Central memory CD8-positive, alpha-beta T cell (primary cell): ENCODE data around the gene IFNA16.
"Not testable (repeated sequence)": the region's sequence is repeated elsewhere in the genome, so short reads cannot be mapped to it uniquely, and the experiment has no call there.

Experiments used
- ATAC-seq: fragments of 150-1000 bp; cut with Tn5 transposase; replicated peaks from 2 replicates; pipeline ENCODE4 v1.10.0; 2022; ENCODE audit warnings: mild to moderate bottlenecking, moderate FRiP score, moderate number of reproducible peaks; ENCODE audit not compliant: poor library complexity, severe bottlenecking; ENCODE audit errors: extremely low read depth
- DNase-seq, 2 donors: peaks; one replicate each; pipeline ENCODE4 v3.0.0; 2021; ENCODE audit warnings: low spot score in 2 of 2
- H3K27ac Mint-ChIP-seq: one replicate; pipeline ENCODE4 v1.8.0; 2022; ENCODE audit warnings: low read depth, mild to moderate bottlenecking, moderate library complexity, mixed read lengths
- H3K27me3 Mint-ChIP-seq: one replicate; pipeline ENCODE4 v1.8.0; 2022; ENCODE audit warnings: mixed read lengths
- H3K36me3 Mint-ChIP-seq: one replicate; pipeline ENCODE4 v1.8.0; 2022; ENCODE audit warnings: mild to moderate bottlenecking, moderate library complexity, mixed read lengths; ENCODE audit not compliant: insufficient read depth
- H3K4me1 Mint-ChIP-seq: one replicate; pipeline ENCODE4 v1.8.0; 2022; ENCODE audit warnings: mixed read lengths
- H3K4me3 Mint-ChIP-seq: one replicate; pipeline ENCODE4 v1.8.0; 2022; ENCODE audit warnings: mild to moderate bottlenecking, moderate library complexity, mixed read lengths
- H3K9me3 Mint-ChIP-seq: one replicate; pipeline ENCODE4 v1.8.0; 2022; ENCODE audit warnings: mixed read lengths

IFNA16 gene

GRCh38 chr9:21228122-21228521 lies 11.0 kb upstream of the IFNA16 start, which contains the start of gene IFNA17:
Gene IFNA17, minus strand, starts transcription at chr9:21228222. Its CDS starts 49 bp downstream, at chr9:21228173.
- H3K27me3 Mint-ChIP-seq = peaks cover 10% of the 10 kb centered on the region
- H3K36me3 Mint-ChIP-seq = no peaks in the 10 kb centered on the region
- no peak within 1 kb of the TSS for H3K4me3 Mint-ChIP-seq
- no peak within 1 kb of the TSS for H3K27ac Mint-ChIP-seq
- H3K4me1 Mint-ChIP-seq = no peaks in the 10 kb centered on the region
- DNase-seq = no peak
- no peaks in the 10 kb centered on the region for H3K9me3 Mint-ChIP-seq
- no peak for ATAC-seq

- not testable (repeated sequence) for H3K4me3 Mint-ChIP-seq, H3K4me1 Mint-ChIP-seq, H3K27ac Mint-ChIP-seq, DNase-seq, H3K36me3 Mint-ChIP-seq, H3K9me3 Mint-ChIP-seq
- ATAC-seq = peak; percentile 43
- H3K27me3 Mint-ChIP-seq = peaks cover 39% of the 10 kb centered on the region
These were observed 3.4 kb downstream of the IFNA16 start for GRCh38 chr9:21213411-21214326.

GRCh38 chr9:21212160-21212559 lies 5.0 kb downstream of the IFNA16 start:
- not testable (repeated sequence) for H3K9me3 Mint-ChIP-seq, ATAC-seq, H3K27ac Mint-ChIP-seq, DNase-seq, H3K36me3 Mint-ChIP-seq, H3K4me1 Mint-ChIP-seq, H3K4me3 Mint-ChIP-seq
- H3K27me3 Mint-ChIP-seq = peaks cover 34% of the 10 kb centered on the region

- not testable (repeated sequence) for H3K27ac Mint-ChIP-seq, H3K9me3 Mint-ChIP-seq, H3K4me1 Mint-ChIP-seq, H3K4me3 Mint-ChIP-seq, H3K36me3 Mint-ChIP-seq, ATAC-seq, DNase-seq
- peaks cover 33% of the 10 kb centered on the region for H3K27me3 Mint-ChIP-seq
These were observed 6.3 kb downstream of the IFNA16 start for GRCh38 chr9:21210782-21211181.

- Mint-ChIP-seq H3K27me3 (peaks cover 33% of the 10 kb centered on the region), H3K36me3 (no peaks in the 10 kb centered on the region), H3K4me1 (peaks cover 6% of the 10 kb centered on the region), H3K9me3 (no peaks in the 10 kb centered on the region), H3K27ac (no peak overlapping the region), H3K4me3 (no peak overlapping the region)
- no peak for ATAC-seq
- no peak for DNase-seq
These were observed 6.8 kb downstream of the IFNA16 start for GRCh38 chr9:21210311-21210710.

- DNase-seq, H3K27ac Mint-ChIP-seq, ATAC-seq, H3K36me3 Mint-ChIP-seq, H3K9me3 Mint-ChIP-seq, H3K4me1 Mint-ChIP-seq, H3K4me3 Mint-ChIP-seq: not testable (repeated sequence)
- peaks cover 30% of the 10 kb centered on the region for H3K27me3 Mint-ChIP-seq
These were observed 10.1 kb downstream of the IFNA16 start, which contains the start of gene IFNA10 for GRCh38 chr9:21207043-21207442. Gene IFNA10, minus strand, starts transcription at chr9:21207143. Its CDS starts 46 bp downstream, at chr9:21207097.

GRCh38 chr9:21205204-21205603 lies 11.9 kb downstream of the IFNA16 start:
- Mint-ChIP-seq H3K4me3 (no peak overlapping the region), H3K4me1 (no peaks in the 10 kb centered on the region), H3K36me3 (no peaks in the 10 kb centered on the region), H3K27me3 (peaks cover 37% of the 10 kb centered on the region), H3K27ac (no peak overlapping the region), H3K9me3 (no peaks in the 10 kb centered on the region)
- no peak for ATAC-seq
- DNase-seq = no peak

- H3K36me3 Mint-ChIP-seq, ATAC-seq, DNase-seq, H3K27ac Mint-ChIP-seq, H3K4me3 Mint-ChIP-seq, H3K9me3 Mint-ChIP-seq, H3K4me1 Mint-ChIP-seq: not testable (repeated sequence)
- peaks cover 43% of the 10 kb centered on the region for H3K27me3 Mint-ChIP-seq
These were observed 15.0 kb downstream of the IFNA16 start, which contains the start of gene IFNA7 for GRCh38 chr9:21202105-21202504. Gene IFNA7, minus strand, starts transcription at chr9:21202205. Its CDS starts 40 bp downstream, at chr9:21202165.

- H3K36me3 Mint-ChIP-seq, H3K4me1 Mint-ChIP-seq, H3K9me3 Mint-ChIP-seq, H3K27ac Mint-ChIP-seq, DNase-seq, H3K4me3 Mint-ChIP-seq: not testable (repeated sequence)
- peaks cover 15% of the 10 kb centered on the region for H3K27me3 Mint-ChIP-seq
- peak; percentile 83 for ATAC-seq
These were observed 22.0 kb downstream of the IFNA16 start for GRCh38 chr9:21194867-21195776.

- H3K36me3 Mint-ChIP-seq, H3K27me3 Mint-ChIP-seq, H3K9me3 Mint-ChIP-seq, H3K4me3 Mint-ChIP-seq, ATAC-seq, DNase-seq, H3K27ac Mint-ChIP-seq: not testable (repeated sequence)
- H3K4me1 Mint-ChIP-seq = peaks cover 13% of the 10 kb centered on the region
These were observed 29.6 kb downstream of the IFNA16 start, which contains the start of gene IFNA4 for GRCh38 chr9:21187487-21187886. Gene IFNA4, minus strand, starts transcription at chr9:21187587. Its CDS starts 56 bp downstream, at chr9:21187531.

- not testable (repeated sequence) for H3K27me3 Mint-ChIP-seq, H3K4me3 Mint-ChIP-seq, H3K36me3 Mint-ChIP-seq, H3K9me3 Mint-ChIP-seq, DNase-seq
- ATAC-seq = peak; percentile 78
- H3K27ac Mint-ChIP-seq = peak overlapping the region; percentile 61
- H3K4me1 Mint-ChIP-seq = peaks cover 13% of the 10 kb centered on the region
These were observed 34.0 kb downstream of the IFNA16 start for GRCh38 chr9:21182810-21183736.
